ENCODE data around the gene NEUROG3. TPM values are rescaled to one million over a fixed set of nuclear protein-coding genes. Genes with fewer than 3 reads are reported as not detected.
A peak's percentile ranks its signal among the peaks of the same experiment; 100 is the strongest.
"Not testable (repeated sequence)": the region's sequence is repeated elsewhere in the genome, so short reads cannot be mapped to it uniquely, and the experiment has no call there.

The NEUROG3 gene
- polyA plus RNA-seq, 3 donors, result not detected

DNA sequence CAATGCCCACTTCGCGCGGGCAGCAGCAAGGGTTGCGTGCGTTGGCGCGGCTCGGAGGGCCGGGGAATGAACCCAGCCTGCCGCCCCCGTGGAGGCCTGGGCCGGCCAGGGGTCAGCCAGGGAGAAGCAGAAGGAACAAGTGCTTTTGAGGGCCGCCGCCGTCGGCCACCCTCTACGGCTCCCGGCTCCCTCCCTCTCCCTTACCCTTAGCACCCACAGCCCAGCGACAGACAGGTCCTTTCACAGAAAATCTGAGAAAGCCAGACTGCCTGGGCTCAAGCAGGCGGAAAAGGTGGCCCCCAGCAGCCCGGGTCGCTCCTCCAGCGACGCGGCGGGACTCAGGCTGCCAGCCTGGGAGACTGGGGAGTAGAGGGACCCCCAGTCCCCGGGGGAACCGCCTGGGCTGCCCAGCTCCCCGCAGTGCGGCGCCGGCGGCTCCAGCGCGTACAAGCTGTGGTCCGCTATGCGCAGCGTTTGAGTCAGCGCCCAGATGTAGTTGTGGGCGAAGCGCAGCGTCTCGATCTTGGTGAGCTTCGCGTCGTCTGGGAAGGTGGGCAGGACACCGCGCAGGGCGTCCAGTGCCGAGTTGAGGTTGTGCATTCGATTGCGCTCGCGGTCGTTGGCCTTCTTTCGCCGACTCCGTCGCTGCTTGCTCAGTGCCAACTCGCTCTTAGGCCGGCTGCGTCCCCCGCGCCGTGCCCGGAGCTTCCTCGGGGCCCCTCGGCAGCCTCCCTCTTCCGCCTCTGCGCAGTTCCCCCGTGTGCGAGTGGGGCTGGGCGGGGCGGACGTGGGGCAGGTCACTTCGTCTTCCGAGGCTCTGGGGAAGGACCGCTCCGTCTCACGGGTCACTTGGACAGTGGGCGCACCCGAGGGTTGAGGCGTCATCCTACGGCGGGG lies 815 bp downstream of the NEUROG3 start:
- DNase-seq (ENCODE audit: low read depth in 3 of 3, low spot score in 2 of 3), result no peak

DNA sequence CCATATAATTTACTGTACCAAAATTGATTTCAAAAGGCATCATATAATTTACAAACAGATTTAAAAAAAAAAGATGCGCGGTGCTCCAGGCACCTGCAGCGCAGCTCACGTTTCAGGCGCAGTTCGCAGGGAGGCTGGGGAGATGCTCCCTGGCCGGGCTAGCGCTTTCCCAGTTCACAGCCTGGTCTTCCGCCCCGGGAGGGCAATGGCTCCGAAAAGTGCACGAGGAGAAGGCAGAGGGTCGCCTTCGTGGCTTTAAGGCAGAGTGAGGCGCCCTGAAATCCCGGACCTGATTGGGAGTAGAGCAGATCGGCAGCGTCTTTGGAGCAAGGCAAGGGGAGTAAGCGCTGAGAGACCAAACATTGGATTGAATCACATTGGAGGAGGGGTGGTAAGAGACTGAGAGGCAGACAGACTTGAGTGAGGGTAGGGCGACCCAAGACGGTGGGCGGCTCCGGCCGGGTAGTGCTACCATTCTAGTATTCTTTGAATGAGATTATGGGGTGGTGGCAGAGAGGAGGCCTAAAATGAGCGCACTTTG lies 1.5 kb downstream of the NEUROG3 start:
- no peak for DNase-seq (ENCODE audit: low read depth in 3 of 3, low spot score in 2 of 3)

DNA sequence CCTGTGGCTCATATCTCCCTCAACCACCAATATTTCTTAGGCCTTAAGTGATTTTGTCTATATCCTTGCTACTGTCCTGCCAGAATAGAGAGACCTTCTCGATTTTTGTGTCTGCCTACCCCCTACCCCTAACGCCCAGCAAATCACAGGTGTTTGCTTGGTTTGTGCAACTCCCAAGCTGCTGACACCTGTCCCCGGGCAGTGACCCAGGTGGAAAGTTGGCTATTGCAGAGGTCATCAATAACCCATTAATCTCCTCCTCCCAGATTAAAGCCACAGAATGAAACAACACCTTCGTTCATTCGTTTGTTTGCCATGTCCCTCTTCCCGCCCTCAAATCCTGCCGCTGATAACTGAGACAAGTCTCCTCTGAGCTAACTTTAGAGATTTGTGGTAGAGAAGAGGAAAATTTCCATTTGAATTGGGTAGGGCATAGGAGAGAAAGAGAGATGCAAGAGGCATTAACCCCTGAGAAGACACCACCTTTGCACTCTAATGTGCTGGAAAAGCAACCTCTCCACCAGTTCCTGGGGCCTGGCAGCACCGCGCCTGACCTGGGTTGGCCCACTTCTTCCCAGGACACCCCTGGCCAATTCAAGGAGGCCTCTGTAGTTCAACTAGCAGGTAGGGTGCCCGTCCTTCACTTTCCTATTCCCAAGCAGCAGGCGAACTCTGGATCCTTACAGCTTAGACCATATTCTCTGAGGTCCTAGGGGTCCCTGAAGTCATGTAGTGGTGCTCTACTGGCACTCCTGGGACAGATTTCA lies 3.0 kb downstream of the NEUROG3 start:
- DNase-seq (ENCODE audit: low read depth in 3 of 3, low spot score in 2 of 3), result no peak

DNA sequence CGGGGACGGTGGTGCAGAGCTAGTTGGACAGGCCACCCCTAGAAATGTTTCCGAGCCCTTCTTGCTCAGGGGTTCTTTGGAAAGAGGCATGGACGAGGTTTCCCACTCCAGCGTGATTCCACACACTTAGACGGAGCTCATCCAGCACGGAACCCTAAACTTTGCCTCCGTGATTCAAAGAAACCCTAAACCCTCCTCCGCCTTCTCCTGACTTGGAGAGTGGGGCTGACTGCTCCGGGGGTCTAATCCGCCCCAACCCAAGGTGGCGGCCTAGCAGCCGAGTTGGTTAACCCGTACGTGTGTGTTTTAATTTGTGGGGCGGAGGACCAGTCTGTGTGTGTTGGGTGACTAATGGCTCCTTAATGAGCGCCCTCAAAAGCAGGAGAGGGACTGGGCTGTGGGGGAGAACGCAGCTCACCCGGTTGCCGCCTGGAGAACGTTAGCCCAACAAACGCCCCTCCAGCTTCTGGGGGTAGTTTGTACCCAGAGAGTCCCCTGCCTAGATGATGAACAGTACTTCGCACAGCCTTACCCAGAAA lies 3.8 kb downstream of the NEUROG3 start:
- DNase-seq (ENCODE audit: low read depth in 3 of 3, low spot score in 2 of 3), result no peak

DNA sequence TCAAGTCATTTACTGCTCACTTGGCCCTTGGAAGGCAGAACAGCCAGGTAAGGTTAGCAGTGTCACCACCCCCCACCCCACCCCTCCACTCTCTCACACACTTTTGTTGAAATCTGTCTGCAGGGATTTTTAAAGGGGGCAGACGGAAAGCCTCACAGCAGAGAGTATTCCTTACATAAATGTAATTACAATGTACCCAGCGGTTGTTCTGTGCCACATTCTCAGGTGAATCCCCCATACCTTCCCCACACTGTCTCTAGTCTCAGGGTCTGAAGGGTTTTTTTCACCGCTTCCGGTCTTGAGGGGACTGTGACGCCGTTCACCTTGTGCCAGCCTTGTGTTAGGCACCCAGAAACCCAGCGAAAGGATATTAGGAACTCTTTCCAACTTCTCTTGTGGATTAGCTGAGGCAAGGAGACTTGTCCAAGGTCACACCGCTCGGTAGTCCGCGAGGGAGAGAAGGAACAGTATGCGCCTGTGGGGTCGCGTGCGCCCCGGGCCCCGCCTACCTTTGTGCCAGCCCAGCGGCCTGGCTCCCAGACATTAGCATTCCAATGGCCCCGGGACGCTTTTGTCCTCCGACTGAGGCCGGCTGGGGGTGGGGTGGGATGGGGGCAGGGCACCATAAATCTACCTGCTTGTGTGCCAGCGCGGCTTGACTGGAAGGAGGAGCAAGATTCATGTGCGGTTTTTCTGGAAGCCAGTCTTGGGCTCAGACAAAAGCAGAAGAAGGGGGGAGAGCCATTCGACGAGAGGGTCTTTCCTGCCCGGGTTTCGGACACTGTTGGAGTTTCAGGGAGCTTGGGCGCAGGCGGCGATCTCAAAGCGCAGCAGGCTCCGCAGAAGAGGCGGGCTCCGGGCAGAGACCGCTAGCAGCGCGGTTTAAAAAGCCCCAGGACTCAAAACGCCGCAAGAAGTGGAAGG lies 4.5 kb downstream of the NEUROG3 start:
- no peak for DNase-seq (ENCODE audit: low read depth in 3 of 3, low spot score in 2 of 3)

DNA sequence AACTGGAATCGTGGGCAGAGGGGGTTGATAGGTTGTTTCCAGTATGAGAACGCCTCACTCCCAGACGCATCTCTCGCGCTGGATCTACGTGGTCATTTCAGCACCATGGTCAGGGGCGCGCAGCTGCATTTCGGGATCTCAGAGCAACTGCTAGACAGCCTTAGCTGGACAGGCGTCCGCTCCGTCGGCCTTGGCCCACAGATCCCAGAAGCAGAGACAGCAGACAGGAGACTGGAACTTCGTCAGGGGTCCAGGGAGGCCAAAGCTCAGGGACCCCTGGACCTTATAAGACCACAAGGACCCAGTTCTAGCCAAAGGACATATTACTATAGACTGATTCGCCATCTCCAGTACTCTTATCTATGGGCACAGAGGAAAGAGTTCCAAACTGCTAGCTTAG lies 5.3 kb downstream of the NEUROG3 start:
- peak; percentile 40 to 63 (median 54) for DNase-seq (ENCODE audit: low read depth in 3 of 3, low spot score in 2 of 3)

DNA sequence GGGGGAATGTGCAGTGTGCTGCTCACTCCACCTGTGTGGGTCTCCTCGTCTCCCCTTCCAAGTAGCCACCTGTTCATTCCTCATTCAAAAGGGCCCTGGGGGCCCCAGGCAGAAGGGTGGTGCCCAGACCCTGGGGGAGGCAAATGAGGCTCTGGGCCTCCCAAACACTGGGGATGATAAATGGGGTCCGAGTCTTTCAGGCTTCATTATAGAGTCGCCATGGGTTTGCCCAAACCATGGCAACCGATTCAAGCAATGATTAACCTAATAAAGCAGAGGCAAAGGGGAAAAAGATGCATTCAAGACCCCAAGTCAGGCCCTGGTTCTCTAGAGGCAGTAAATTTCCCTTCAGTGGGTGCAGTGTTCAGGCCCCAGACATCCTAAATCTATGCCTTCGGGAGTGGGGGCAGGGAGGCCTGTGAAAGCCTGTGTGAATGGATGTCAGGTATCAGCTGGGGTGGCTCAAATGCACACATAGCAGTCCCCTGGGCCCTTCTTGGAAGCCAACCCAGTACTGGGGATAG lies 10.4 kb downstream of the NEUROG3 start:
- DNase-seq (ENCODE audit: low read depth in 3 of 3, low spot score in 2 of 3), result no peak

DNA sequence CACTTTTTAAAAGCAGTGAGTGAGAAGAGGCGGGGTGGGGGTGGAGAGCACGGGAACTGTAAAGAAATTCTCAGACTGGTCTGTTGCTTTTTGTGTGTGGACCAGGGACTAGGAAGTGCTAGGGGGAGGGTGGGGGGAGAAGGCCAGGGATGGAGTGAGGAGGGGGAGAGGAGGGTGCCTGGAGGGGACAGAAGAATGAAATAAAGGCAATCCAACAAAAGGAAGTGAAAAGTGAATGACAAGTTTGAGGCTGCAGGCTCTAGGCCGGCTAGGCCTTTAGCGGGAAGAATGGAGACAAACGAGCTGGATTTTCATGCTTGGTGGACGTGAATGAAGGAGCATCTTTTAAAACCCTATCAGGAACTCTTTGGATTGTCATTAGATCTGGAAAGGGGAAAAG lies 13.7 kb downstream of the NEUROG3 start:
- DNase-seq (ENCODE audit: low read depth in 3 of 3, low spot score in 2 of 3), result no peak

DNA sequence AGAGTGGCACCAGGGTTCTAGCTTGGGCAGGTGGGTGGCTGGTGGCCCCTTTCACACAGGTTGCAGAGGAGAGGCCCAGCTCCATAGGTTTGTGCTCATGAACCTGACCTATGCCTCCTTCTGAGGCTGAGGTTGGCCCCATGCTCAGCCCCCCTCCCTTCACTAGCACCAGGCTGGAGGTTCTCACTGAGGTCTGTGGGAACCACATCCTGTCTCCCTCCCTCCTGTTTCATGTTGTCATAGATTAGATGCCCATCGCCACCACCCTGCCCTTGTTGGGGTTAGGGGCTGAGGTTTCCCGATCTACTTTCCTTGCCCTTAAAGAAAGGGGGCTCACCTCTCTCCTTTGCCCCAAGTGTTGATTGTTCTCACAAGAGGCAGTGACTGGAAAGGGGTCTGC lies 14.7 kb downstream of the NEUROG3 start:
- DNase-seq (ENCODE audit: low read depth in 3 of 3, low spot score in 2 of 3), result no peak

DNA sequence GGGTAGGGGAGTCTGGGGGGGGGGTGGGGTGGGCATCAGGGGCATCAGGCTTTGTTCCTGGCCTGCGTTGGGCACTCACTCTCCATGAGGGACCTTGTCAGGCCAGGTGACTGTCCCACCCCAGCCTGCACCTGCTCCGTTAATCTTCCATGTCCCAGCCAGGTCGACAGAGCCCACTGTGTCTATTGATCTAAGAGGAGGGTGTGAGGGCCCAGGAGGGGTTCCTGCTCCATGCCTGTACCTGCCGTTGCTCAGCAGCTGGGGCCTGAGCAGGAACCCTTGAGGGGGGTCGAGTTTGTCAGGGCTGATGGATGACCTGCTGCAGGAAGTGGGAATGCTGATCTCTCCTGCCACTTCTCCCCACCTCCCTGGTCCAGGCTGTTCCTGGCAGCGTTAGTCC lies 18.6 kb downstream of the NEUROG3 start:
- no peak for DNase-seq (ENCODE audit: low read depth in 3 of 3, low spot score in 2 of 3)

DNA sequence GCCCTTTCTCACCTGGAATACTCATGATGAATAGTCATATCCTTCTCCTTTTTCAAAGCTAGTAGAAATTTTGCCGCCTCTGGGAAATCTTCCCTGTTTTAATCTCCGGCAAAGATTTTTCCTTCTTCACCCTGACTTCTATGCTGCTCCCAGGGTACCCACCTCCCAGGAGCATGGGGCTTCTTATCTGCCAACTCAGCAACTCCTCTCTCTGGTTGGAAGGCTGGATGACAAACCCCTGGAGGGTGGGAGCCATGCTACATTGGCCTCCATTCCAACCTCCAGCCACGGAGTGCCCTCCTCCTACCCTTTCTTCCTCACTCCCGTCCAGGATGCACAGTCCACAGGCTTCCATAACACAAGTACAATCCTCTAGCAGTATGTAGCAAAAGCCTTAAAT lies 19.9 kb downstream of the NEUROG3 start:
- DNase-seq (ENCODE audit: low read depth in 3 of 3, low spot score in 2 of 3), result no peak

DNA sequence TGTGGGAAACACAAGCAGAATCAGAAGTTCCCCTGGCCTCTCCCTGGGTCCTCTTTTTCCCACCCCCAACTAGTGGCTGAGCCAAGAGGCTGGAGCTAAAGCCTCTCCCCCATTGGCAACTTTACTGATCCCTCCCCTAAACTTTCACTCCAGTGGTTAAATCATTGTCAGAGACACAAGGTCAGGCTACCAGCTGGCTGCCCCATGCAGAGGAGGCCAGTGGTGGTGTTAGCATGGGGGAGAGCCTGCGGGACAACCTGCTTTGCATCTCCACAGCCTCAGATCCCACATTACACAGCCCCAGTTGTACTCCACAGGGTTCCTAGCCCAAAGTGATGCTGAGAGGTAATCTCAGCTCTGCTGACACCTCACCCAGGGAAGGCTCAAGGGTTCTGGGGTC lies 21.0 kb downstream of the NEUROG3 start:
- DNase-seq (ENCODE audit: low read depth in 3 of 3, low spot score in 2 of 3), result no peak

DNA sequence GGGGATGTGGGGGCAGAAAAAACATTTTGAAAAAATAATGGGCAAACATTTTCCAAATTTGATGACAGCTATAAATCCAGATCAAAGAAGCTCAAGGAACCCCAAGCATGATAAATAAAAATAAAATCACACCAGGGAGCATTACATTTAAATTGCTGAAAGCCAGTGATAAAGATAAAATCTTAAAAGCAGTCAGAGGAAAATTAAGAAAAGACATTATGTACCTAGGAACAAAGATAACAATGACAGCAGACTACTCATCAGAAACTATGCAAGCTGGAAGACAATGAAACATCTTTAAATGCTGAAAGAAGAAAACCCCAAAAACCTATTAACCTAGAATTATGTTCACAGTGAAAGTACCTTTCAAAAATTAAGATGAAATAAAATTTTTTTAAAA lies 23.3 kb downstream of the NEUROG3 start:
- no peak for DNase-seq (ENCODE audit: low read depth in 3 of 3, low spot score in 2 of 3)

DNA sequence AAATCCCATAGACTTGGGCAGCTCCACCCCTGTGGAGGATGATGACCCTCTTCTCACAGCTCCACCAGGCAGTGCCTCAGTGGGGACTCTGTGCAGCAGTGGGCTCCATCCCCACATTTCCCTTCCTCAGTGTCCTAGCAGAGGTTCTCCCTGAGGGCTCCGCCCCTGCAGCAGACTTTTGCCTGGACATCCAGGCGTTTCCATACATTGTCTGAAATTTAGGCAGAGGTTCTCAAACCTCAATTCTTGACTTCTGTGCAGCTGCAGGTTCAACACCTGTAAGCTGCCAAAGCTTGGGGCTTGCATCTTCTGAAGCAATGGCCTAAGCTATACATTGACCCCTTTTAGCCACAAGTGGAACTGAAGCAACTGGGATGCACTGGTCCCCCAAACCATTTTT lies 31.8 kb downstream of the NEUROG3 start:
- no peak for DNase-seq (ENCODE audit: low read depth in 3 of 3, low spot score in 2 of 3)

DNA sequence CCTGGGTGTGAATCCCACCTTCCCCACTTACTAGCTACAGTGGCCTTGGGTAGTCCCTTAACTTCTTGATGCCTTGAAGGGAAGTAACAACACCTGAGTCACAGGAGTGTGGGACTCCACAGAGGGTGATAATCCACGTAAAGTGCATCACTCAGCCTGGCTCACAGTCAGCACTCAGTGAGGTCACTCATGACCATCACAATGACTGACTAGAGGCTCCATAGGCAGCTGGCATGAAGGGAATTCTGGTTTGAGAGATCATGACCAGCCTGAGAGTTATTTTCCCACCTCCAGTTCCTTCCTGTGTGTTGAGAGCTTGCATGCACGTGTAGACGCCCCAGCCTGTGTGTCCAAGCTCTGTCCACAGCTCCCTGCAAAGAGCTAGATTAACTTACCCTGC lies 34.8 kb downstream of the NEUROG3 start:
- DNase-seq (ENCODE audit: low read depth in 3 of 3, low spot score in 2 of 3), result no peak

DNA sequence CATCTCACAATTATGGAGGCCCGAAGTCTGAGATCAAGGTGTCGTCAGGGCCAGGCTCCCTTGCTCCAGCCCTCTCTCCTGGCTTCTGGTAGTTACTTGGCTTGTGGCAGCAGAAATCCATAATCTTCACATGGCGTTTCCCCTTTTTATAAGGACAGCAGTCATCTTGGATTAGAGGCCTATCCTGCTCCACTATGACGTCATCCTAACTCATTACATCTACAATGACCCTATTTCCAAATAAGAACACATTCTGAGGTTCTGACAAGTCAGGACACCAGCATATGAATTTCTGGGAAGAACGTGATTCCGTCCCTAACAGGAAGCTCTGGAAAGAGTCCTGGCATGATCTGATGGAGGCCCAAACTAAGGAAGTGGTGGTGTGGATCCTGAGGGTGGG lies 35.8 kb downstream of the NEUROG3 start:
- DNase-seq (ENCODE audit: low read depth in 3 of 3, low spot score in 2 of 3), result no peak

DNA sequence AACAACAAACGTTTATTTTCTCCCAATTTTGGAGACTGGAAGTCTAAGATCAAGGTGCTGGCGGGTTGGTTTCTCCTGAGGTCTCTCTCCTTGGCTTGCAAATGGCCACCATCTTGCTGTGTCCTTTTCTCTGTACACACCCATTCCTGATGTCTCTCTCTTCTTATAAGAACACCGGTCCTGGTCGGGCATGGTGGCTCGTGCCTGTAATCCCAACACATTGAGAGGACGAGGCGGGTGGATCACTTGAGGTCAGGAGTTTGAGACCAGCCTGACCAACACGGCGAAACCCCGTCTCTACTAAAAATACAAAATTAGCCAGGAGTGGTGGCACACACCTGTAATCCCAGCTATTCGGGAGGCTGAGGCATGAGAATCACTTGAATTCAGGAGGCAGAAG lies 36.7 kb downstream of the NEUROG3 start:
- DNase-seq (ENCODE audit: low read depth in 3 of 3, low spot score in 2 of 3), result not testable (repeated sequence)

DNA sequence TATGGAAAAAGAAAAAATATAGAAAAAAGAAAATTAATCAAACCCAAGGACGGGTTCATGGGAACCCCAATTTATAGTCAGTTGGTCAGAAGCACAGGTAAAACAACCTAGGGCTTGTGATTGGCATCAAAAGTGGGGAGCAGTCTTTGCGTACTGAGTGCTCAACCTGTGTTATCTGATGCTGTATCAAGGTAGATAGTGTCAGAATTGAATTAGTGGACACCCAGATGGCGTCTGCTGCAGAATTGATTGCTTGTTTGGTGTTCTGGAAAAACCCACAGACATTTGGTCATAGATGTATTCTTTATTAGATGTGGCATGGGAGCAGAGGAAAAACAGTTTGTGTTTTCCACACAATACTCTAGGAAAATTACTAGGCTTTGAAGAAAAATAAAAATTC lies 39.6 kb downstream of the NEUROG3 start:
- DNase-seq (ENCODE audit: low read depth in 3 of 3, low spot score in 2 of 3), result no peak

DNA sequence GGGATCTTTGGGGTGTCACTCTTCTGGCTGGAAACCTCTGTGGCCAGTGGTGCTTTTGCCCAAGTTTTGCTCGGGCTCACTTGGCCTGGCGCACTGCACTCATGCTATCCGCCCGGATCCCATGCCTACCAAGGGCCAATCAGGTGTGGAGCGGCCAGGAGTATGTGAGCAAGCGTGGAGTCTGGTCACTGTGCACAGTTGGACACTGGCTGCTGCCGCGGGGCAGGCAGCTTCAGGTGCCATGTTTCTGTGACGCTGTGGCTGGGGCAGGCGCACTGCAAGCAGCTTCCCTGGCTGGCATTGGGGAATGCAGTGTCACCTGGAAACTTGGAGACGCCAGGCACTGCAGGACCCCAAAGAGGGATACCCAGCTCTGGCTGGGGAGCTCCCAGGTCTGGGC lies 45.3 kb downstream of the NEUROG3 start:
- no peak for DNase-seq (ENCODE audit: low read depth in 3 of 3, low spot score in 2 of 3)
